H1 (cell line): ENCODE results near the gene JAG2. TPM values are rescaled to one million over a fixed set of nuclear protein-coding genes. Genes with fewer than 3 reads are reported as not detected.

Experiments
- CTCF ChIA-PET: fragments of 300-600 bp; sonication (Branson Sonifier 250); formaldehyde crosslinking; loops from one replicate; lab custom pipeline; 2021; ENCODE audit not compliant: partially characterized antibody; lab: Charles Lee
- POLR2A ChIA-PET: fragments of 300-600 bp; sonication (Branson Sonifier 250); formaldehyde crosslinking; loops from one replicate; lab custom pipeline; 2021; ENCODE audit warnings: inconsistent platforms; ENCODE audit not compliant: partially characterized antibody; lab: Charles Lee
- DNase-seq, 2 experiments: peaks; one replicate each; pipeline versions ENCODE4 v3.0.0 to v3.0.0-alpha.2; 2010 to 2022; ENCODE audit warnings: low spot score in 2 of 2, low read depth in 1 of 2, mixed read lengths in 1 of 2
- FAIRE-seq: peaks from 2 replicates; lab custom pipeline; 2011; peaks lifted over from hg19 to GRCh38; lab: Jason Lieb, UNC
- H2AFZ ChIP-seq: 2 replicates; pipeline ENCODE4 v1.8.1; 2012; ENCODE audit warnings: low read length, inconsistent platforms
- H2AK5ac ChIP-seq: 2 replicates; pipeline ENCODE4 v1.6.1; 2013; ENCODE audit warnings: low read depth, low read length
- H2BK120ac ChIP-seq: replicated peaks from 2 replicates; pipeline ENCODE3; 2013; ENCODE audit warnings: low read depth, low read length, inconsistent platforms
- H2BK12ac ChIP-seq: 2 replicates; pipeline ENCODE4 v1.6.1; 2013; ENCODE audit warnings: low read depth, low read length
- H2BK15ac ChIP-seq: 2 replicates; pipeline ENCODE4 v1.6.1; 2013; ENCODE audit warnings: low read length
- H2BK20ac ChIP-seq: 2 replicates; pipeline ENCODE4 v1.6.1; 2013; ENCODE audit warnings: low read length
- H2BK5ac ChIP-seq: 2 replicates; pipeline ENCODE4 v1.6.1; 2013; ENCODE audit warnings: low read depth, low read length
- H3K14ac ChIP-seq: 2 replicates; pipeline ENCODE4 v1.6.1; 2013; ENCODE audit warnings: inconsistent platforms; ENCODE audit not compliant: insufficient read length
- H3K18ac ChIP-seq: 2 replicates; pipeline ENCODE4 v1.6.1; 2013; ENCODE audit warnings: low read length; ENCODE audit errors: extremely low read depth
- H3K23ac ChIP-seq: 2 replicates; pipeline ENCODE4 v1.6.1; 2013; ENCODE audit warnings: inconsistent platforms; ENCODE audit not compliant: insufficient read length
- H3K23me2 ChIP-seq: 2 replicates; pipeline ENCODE4 v1.6.1; 2013; ENCODE audit warnings: low read depth, low read length
- H3K27ac ChIP-seq: 2 replicates; pipeline ENCODE4 v1.6.1; 2011; ENCODE audit warnings: low read depth, low read length, inconsistent platforms
- H3K27me3 ChIP-seq, 4 experiments: replicated peaks in 1 of 4; 1 replicate in 1 of 4; 2 replicates in 3 of 4; pipeline versions ENCODE4 v1.6.1 to v1.8.1; 2011 to 2013; ENCODE audit warnings: low read length in 3 of 4, mild to moderate bottlenecking in 3 of 4, inconsistent platforms in 2 of 4, mixed read lengths in 2 of 4, moderate library complexity in 1 of 4; ENCODE audit not compliant: control insufficient read depth in 3 of 4, insufficient read depth in 3 of 4; ENCODE audit errors: extremely low read depth in 1 of 4
- H3K36me3 ChIP-seq, 4 experiments: 2 replicates each; pipeline versions ENCODE4 v1.6.1 to v1.8.1; 2011 to 2013; ENCODE audit warnings: mild to moderate bottlenecking in 4 of 4, low read length in 3 of 4, moderate library complexity in 2 of 4, control low read depth in 1 of 4, inconsistent platforms in 1 of 4; ENCODE audit not compliant: insufficient read depth in 4 of 4, control insufficient read depth in 2 of 4
- H3K4ac ChIP-seq: replicated peaks from 2 replicates; pipeline ENCODE3; 2013; ENCODE audit warnings: low read length, low read depth, mixed read lengths, inconsistent platforms; ENCODE audit not compliant: insufficient read length
- H3K4me1 ChIP-seq, 4 experiments: replicated peaks in 1 of 4; 1 replicate in 1 of 4; 2 replicates in 3 of 4; pipeline versions ENCODE4 v1.6.1 to v1.8.1; 2011 to 2013; ENCODE audit warnings: low read length in 3 of 4, inconsistent platforms in 2 of 4, mixed read lengths in 1 of 4; ENCODE audit not compliant: insufficient read depth in 4 of 4, control insufficient read depth in 3 of 4
- H3K4me2 ChIP-seq, 2 experiments: 2 replicates each; pipeline versions ENCODE4 v1.6.1 to v1.8.1; 2011 to 2013; ENCODE audit warnings: low read depth in 2 of 2, low read length in 2 of 2, control low read depth in 1 of 2, inconsistent platforms in 1 of 2, mild to moderate bottlenecking in 1 of 2; ENCODE audit not compliant: insufficient read depth in 1 of 2
- H3K4me3 ChIP-seq, 4 experiments: fragments of 200-600, 300-600 bp in 1 of 4; sonication (generic), shearing (Covaris generic), sonication (Bioruptor Twin) in 1 of 4; 2 replicates each; pipeline versions ENCODE4 v1.5.1 to v1.8.1; 2011 to 2016; ENCODE audit warnings: low read length in 4 of 4, low read depth in 3 of 4, control low read depth in 2 of 4, inconsistent platforms in 2 of 4, mild to moderate bottlenecking in 2 of 4, mixed read lengths in 1 of 4, moderate library complexity in 1 of 4; ENCODE audit not compliant: insufficient read depth in 2 of 4; ENCODE audit errors: extremely low read depth in 1 of 4
- H3K56ac ChIP-seq: replicated peaks from 2 replicates; pipeline ENCODE3; 2013; ENCODE audit warnings: low read depth, mild to moderate bottlenecking, mixed read lengths, low read length, inconsistent platforms; ENCODE audit not compliant: insufficient read length
- H3K79me1 ChIP-seq: 2 replicates; pipeline ENCODE4 v1.6.1; 2013; ENCODE audit warnings: low read depth, low read length, control low read depth
- H3K79me2 ChIP-seq, 2 experiments: 2 replicates each; pipeline versions ENCODE4 v1.6.1 to v1.8.1; 2012 to 2013; ENCODE audit warnings: low read length in 2 of 2, mild to moderate bottlenecking in 2 of 2, inconsistent platforms in 1 of 2; ENCODE audit not compliant: insufficient read depth in 2 of 2, control insufficient read depth in 1 of 2
- H3K9ac ChIP-seq, 4 experiments: replicated peaks in 1 of 4; 1 replicate in 1 of 4; 2 replicates in 3 of 4; pipeline versions ENCODE4 v1.6.1 to v1.8.1; 2011 to 2013; ENCODE audit warnings: low read depth in 3 of 4, low read length in 3 of 4, control low read depth in 2 of 4, mild to moderate bottlenecking in 2 of 4, moderate library complexity in 2 of 4, inconsistent platforms in 1 of 4; ENCODE audit errors: extremely low read depth in 1 of 4
- H3K9me3 ChIP-seq, 2 experiments: 2 replicates each; pipeline versions ENCODE4 v1.6.1 to v1.8.1; 2012 to 2013; ENCODE audit warnings: mild to moderate bottlenecking in 2 of 2, moderate library complexity in 2 of 2, control low read depth in 1 of 2, inconsistent platforms in 1 of 2, low read depth in 1 of 2, low read length in 1 of 2, mixed read lengths in 1 of 2; ENCODE audit not compliant: insufficient read depth in 2 of 2
- H4K20me1 ChIP-seq, 2 experiments: replicated peaks in 1 of 2; 2 replicates each; pipeline versions ENCODE3 to v1.8.1; 2011 to 2013; ENCODE audit warnings: inconsistent platforms in 2 of 2, low read length in 2 of 2, mild to moderate bottlenecking in 1 of 2; ENCODE audit not compliant: insufficient read depth in 2 of 2, control insufficient read depth in 1 of 2
- H4K5ac ChIP-seq: 2 replicates; pipeline ENCODE4 v1.6.1; 2013; ENCODE audit warnings: low read length, low read depth, mixed read lengths, inconsistent platforms; ENCODE audit not compliant: insufficient read length
- H4K8ac ChIP-seq: 2 replicates; pipeline ENCODE4 v1.8.0; 2013; ENCODE audit warnings: mild to moderate bottlenecking, moderate library complexity, low read length, inconsistent platforms; ENCODE audit not compliant: insufficient read depth; ENCODE audit errors: extremely low read depth
- H4K91ac ChIP-seq: replicated peaks from 2 replicates; pipeline ENCODE3; 2013; ENCODE audit warnings: low read length, mixed read lengths, inconsistent platforms; ENCODE audit not compliant: insufficient read length
- HDAC6 ChIP-seq: IDR thresholded peaks from one replicate; pipeline ENCODE4 v1.7.1; 2012; ENCODE audit warnings: low read depth, mild to moderate bottlenecking, inconsistent platforms, low read length, moderate library complexity
- KDM4A ChIP-seq: IDR thresholded peaks from one replicate; pipeline ENCODE4 v1.7.1; 2012; ENCODE audit warnings: low read depth, mild to moderate bottlenecking, moderate library complexity, low read length, inconsistent platforms; ENCODE audit not compliant: severe bottlenecking
- NANOG ChIP-seq: IDR thresholded peaks from 2 replicates; pipeline ENCODE4 v1.6.1; 2011; ENCODE audit warnings: low read length, low read depth, mild to moderate bottlenecking, inconsistent platforms; ENCODE audit not compliant: insufficient read depth, poor library complexity, severe bottlenecking
- SIRT6 ChIP-seq: IDR thresholded peaks from one replicate; pipeline ENCODE4 v1.7.1; 2012; ENCODE audit warnings: low read length, inconsistent platforms
- TAF1 ChIP-seq: IDR thresholded peaks from 2 replicates; pipeline ENCODE4 v1.6.1; 2011; ENCODE audit warnings: mild to moderate bottlenecking, low read depth, low read length
- WGBS, 2 experiments: shearing (Covaris generic) in 1 of 2; methylation state at CpG; one replicate each; pipeline versions ENCODE4 v1.1.6 to v1.1.7; 2013 to 2015; ENCODE audit warnings: low lambda C conversion rate in 2 of 2, mixed read lengths in 2 of 2, inconsistent platforms in 1 of 2, low coverage in 1 of 2, missing lambda C conversion rate in 1 of 2; ENCODE audit not compliant: insufficient replicate concordance in 2 of 2, insufficient coverage in 1 of 2, insufficient read length in 1 of 2; ENCODE audit errors: extremely low coverage in 1 of 2, missing lambda C conversion rate in 1 of 2; 5-methylcytosine and 5-hydroxymethylcytosine counted together
- polyA plus RNA-seq, 7 experiments: library from polyadenylated mRNA; depleted of rRNA in 3 of 7; stranded (reverse) in 5 of 7; unstranded in 2 of 7; fragments of >200 nt in 5 of 7; fragments of 200-250 nt in 2 of 7; gene quantifications; 1 replicate in 5 of 7; 2 replicates in 1 of 7; 4 replicates in 1 of 7; pipeline versions ENCODE4 v1.2.1 to v1.2.3, GENCODE V29; 2011 to 2013; ENCODE audit warnings: missing spikeins in 2 of 7, mixed read lengths in 2 of 7
- total RNA-seq: library from RNA; stranded (reverse); fragmentation: NEBNext Ultra II Directional; extraction: Animal tissue kit (Norgen Biotek cat#: 25700); gene quantifications from 2 replicates; pipeline ENCODE4 v1.2.1, GENCODE V29; 2021
- TF ChIP-seq, protein P1 (sequence below), 3 experiments: IDR thresholded peaks; 1 replicate in 2 of 3; 2 replicates in 1 of 3; pipeline versions ENCODE4 v1.5.1 to v1.6.1; 2011; ENCODE audit warnings: low read length in 3 of 3, mild to moderate bottlenecking in 3 of 3, inconsistent platforms in 2 of 3, low read depth in 1 of 3, moderate library complexity in 1 of 3; ENCODE audit not compliant: insufficient read depth in 1 of 3; ENCODE audit errors: control extremely low read depth in 1 of 3

The JAG2 gene
- total and polyA plus RNA-seq, 2 of the 8 experiments (the other 6 are each of a cell fraction or from before 2014, with no cell fraction given) = 2.8 to 6.2 TPM

DNA sequence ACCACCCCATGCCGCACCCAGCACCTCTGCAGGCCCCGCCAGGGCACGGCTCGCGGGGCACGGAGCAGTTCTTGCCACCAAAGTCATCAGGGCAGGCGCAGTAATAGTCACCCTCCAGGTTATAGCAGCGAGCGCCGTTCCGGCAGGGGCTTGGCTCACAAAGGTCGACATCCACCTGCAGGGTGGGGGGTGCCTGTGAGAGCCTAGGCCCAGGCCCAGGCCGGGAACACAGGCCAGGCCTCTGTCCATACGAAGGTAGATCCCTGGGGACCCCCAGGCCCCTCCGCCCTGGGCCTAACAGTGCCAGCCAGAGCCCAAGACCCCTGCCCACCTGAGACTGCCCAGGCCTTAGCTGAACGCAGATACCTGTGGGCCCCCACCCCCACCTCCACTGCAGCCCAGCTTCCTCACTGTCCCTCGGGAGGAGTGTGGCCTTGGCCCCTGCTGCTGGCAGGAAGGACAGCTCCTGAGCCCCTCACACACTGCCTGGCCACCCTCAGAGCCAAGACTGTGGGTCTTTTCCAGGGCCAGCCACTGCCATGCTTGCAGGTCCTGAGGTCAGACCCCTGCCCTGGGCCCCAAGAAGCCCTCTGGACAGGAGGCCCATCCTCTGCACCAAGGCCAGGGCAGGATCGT, 19.3 kb downstream of the JAG2 start:
- H2BK20ac ChIP-seq = no peak overlapping the region
- H2AK5ac ChIP-seq = no peak overlapping the region
- H3K4ac ChIP-seq = no peak overlapping the region
- H3K4me2 ChIP-seq = no peak overlapping the region
- no peak overlapping the region for H4K91ac ChIP-seq
- no peaks in the 10 kb centered on the region for H3K9me3 ChIP-seq
- no peak overlapping the region for H4K5ac ChIP-seq
- no peak overlapping the region for H3K4me3 ChIP-seq
- no peak overlapping the region; the same call in 1 of the 2 replicates for H2BK5ac ChIP-seq
- no peak overlapping the region for H3K9ac ChIP-seq
- no peak for FAIRE-seq
- H3K27ac ChIP-seq = no peak overlapping the region
- peaks cover 0 to 2% of the 10 kb centered on the region in 2 experiments for H4K20me1 ChIP-seq
- 88% methylated on average over 14 of the region's 18 CpGs; no CpG with 5 or more reads in 1 of the 2 experiments for WGBS, 2 experiments
- peak in 1 of 2 experiments; percentile 46 for DNase-seq
- CTCF ChIA-PET = no interaction called here
- H2BK120ac ChIP-seq = no peak overlapping the region
- no peaks in the 10 kb centered on the region for H3K79me1 ChIP-seq
- no peaks in the 10 kb centered on the region for H3K23me2 ChIP-seq
- H3K56ac ChIP-seq = no peak overlapping the region
- no peak overlapping the region for H2BK15ac ChIP-seq
- H4K8ac ChIP-seq = no peak overlapping the region
- no peak overlapping the region for H3K14ac ChIP-seq
- H3K4me1 ChIP-seq = peaks cover 0 to 2% (median 0%) of the 10 kb centered on the region in 4 experiments; a peak in 1 of 7 replicates
- H3K27me3 ChIP-seq = no peaks in the 10 kb centered on the region
- H3K79me2 ChIP-seq = no peaks in the 10 kb centered on the region
- no peak overlapping the region for H3K23ac ChIP-seq
- POLR2A ChIA-PET = no interaction called here
- H3K36me3 ChIP-seq = no peaks in the 10 kb centered on the region
- H2AFZ ChIP-seq = no peak overlapping the region
- TF ChIP-seq, protein P1, sequence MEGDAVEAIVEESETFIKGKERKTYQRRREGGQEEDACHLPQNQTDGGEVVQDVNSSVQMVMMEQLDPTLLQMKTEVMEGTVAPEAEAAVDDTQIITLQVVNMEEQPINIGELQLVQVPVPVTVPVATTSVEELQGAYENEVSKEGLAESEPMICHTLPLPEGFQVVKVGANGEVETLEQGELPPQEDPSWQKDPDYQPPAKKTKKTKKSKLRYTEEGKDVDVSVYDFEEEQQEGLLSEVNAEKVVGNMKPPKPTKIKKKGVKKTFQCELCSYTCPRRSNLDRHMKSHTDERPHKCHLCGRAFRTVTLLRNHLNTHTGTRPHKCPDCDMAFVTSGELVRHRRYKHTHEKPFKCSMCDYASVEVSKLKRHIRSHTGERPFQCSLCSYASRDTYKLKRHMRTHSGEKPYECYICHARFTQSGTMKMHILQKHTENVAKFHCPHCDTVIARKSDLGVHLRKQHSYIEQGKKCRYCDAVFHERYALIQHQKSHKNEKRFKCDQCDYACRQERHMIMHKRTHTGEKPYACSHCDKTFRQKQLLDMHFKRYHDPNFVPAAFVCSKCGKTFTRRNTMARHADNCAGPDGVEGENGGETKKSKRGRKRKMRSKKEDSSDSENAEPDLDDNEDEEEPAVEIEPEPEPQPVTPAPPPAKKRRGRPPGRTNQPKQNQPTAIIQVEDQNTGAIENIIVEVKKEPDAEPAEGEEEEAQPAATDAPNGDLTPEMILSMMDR (IDR thresholded peaks at IDR 0.05; ENCODE audit: control extremely low read depth in 1 of 3, insufficient read depth in 1 of 3, low read depth in 1 of 3, low read length in 3 of 3) = no peak
- TF ChIP-seq KDM4A (no peak), NANOG (no peak), HDAC6 (no peak), SIRT6 (no peak), TAF1 (no peak)
- no peak overlapping the region for H3K18ac ChIP-seq
- 0 out of 2 replicates have a peak overlapping the region, but pooled peaks have one; percentile 39 for H2BK12ac ChIP-seq
